T-helper 2 cell treated with Interferon-gamma antibody and Interleukin-4, amounts not matched to agents 5 μg/mL and 100 μg/mL, for 36 hours (primary cell): ENCODE measurements around the gene MYH14.
A peak's percentile ranks its signal among the peaks of the same experiment; 100 is the strongest.
"Not testable (repeated sequence)": the region's sequence is repeated elsewhere in the genome, so short reads cannot be mapped to it uniquely, and the experiment has no call there.

Experiments used
- DNase-seq: peaks from one replicate; pipeline ENCODE4 v3.0.0; 2021; ENCODE audit warnings: low spot score
- H3K27ac Mint-ChIP-seq: one replicate; pipeline ENCODE4 v1.8.0; 2021; ENCODE audit warnings: mild to moderate bottlenecking, mixed read lengths
- H3K27me3 Mint-ChIP-seq: one replicate; pipeline ENCODE4 v1.8.0; 2021; ENCODE audit warnings: low read depth, mixed read lengths
- H3K36me3 Mint-ChIP-seq: one replicate; pipeline ENCODE4 v1.8.0; 2021; ENCODE audit warnings: low read depth, mixed read lengths
- H3K4me1 Mint-ChIP-seq: one replicate; pipeline ENCODE4 v1.8.0; 2021; ENCODE audit warnings: low read depth, mixed read lengths
- H3K4me3 Mint-ChIP-seq: one replicate; pipeline ENCODE4 v1.8.0; 2022; ENCODE audit warnings: mild to moderate bottlenecking, moderate library complexity, mixed read lengths
- H3K9me3 Mint-ChIP-seq: one replicate; pipeline ENCODE4 v1.8.0; 2021; ENCODE audit warnings: mixed read lengths

Gene MYH14

DNA sequence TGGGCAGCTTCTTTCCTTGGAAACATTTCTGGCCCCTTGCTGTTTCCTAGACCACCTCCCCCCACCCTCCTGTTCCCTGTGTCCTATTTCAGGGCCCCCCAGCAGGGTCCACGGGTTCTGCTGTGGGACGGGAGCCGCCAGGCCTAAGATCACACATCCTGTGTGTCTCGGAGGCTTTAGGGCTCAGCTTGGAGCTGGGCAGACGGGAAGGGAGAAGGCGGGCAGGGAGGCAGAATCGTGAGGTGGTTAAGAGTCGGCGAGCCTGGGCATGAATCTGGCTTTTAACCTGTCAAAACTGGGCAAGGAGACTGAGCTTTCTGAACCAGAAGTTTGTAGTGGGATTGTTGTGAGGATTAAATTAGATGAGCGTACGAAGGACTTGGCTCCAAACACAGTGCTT lies 120.9 kb downstream of the MYH14 start:
- Mint-ChIP-seq H3K4me1 (peaks cover 26% of the 10 kb centered on the region), H3K27ac (peak overlapping the region; percentile 39), H3K36me3 (peaks cover 1% of the 10 kb centered on the region), H3K9me3 (no peaks in the 10 kb centered on the region), H3K27me3 (peaks cover 17% of the 10 kb centered on the region), H3K4me3 (no peak overlapping the region)
- DNase-seq = no peak

DNA sequence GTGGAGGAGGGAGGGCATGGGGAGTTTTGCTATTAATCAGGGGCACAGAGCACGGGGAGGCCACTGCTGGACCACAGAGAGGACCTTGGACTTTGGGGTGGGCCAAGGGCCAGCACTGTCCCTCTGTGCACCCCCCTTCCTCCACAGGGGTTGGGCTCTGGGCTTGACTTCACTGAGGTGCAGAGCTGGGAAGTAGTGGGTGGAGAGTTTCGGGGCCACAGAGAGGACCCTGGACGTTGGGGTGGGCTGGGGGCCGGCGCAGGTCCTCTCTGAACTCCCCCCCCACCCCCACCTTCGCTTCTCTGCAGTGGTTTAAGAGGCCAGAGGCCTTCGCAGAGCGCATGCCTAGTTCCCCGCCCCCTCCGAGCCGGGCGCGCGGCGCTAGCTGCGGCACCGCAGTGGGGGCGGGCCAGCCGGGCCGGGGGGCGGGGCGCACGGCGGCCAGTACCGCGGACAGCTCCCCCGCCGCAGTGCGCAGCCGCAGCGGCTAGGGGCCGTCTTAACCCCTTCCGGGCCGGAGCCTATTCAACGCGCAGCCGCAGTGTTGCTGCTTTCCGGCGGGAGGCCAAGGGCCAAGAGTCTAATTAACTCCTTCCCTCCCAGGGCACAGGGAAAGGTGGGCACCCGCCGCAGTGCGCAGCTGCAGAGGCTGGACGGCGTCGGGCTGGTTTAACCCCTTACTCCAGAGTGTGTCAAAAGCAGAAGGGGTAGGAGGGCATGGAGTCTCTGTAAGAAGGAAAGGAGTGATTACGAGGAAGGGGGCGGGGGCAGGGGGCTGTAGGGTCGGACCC lies 122.1 kb downstream of the MYH14 start:
- Mint-ChIP-seq H3K36me3 (peaks cover 1% of the 10 kb centered on the region), H3K27ac (no peak overlapping the region), H3K4me3 (peak overlapping the region; percentile 78), H3K9me3 (no peaks in the 10 kb centered on the region), H3K4me1 (peaks cover 35% of the 10 kb centered on the region), H3K27me3 (peaks cover 17% of the 10 kb centered on the region)
- peak; percentile 87 for DNase-seq

GRCh38 chr19:50326101-50326664 lies 122.8 kb downstream of the MYH14 start:
- Mint-ChIP-seq H3K4me3 (peak overlapping the region; percentile 78), H3K36me3 (peaks cover 1% of the 10 kb centered on the region), H3K9me3 (no peaks in the 10 kb centered on the region), H3K27ac (no peak overlapping the region), H3K4me1 (peaks cover 38% of the 10 kb centered on the region), H3K27me3 (peaks cover 17% of the 10 kb centered on the region)
- DNase-seq = no peak

GRCh38 chr19:50327013-50327412 lies 123.6 kb downstream of the MYH14 start:
- Mint-ChIP-seq H3K9me3 (no peaks in the 10 kb centered on the region), H3K27me3 (peaks cover 17% of the 10 kb centered on the region), H3K27ac (peak overlapping the region; percentile 6), H3K36me3 (peaks cover 1% of the 10 kb centered on the region), H3K4me1 (peaks cover 46% of the 10 kb centered on the region), H3K4me3 (peak overlapping the region; percentile 53)
- no peak for DNase-seq

- Mint-ChIP-seq H3K36me3 (peaks cover 1% of the 10 kb centered on the region), H3K9me3 (no peaks in the 10 kb centered on the region), H3K27me3 (peaks cover 17% of the 10 kb centered on the region), H3K27ac (peak overlapping the region; percentile 39), H3K4me1 (peaks cover 51% of the 10 kb centered on the region), H3K4me3 (peak overlapping the region; percentile 53)
- no peak for DNase-seq
These were observed 124.2 kb downstream of the MYH14 start for GRCh38 chr19:50327461-50328223.

GRCh38 chr19:50328224-50328872 lies 124.9 kb downstream of the MYH14 start:
- no peak overlapping the region for H3K27ac Mint-ChIP-seq
- no peak for DNase-seq
- H3K4me1 Mint-ChIP-seq = peaks cover 54% of the 10 kb centered on the region
- peaks cover 1% of the 10 kb centered on the region for H3K36me3 Mint-ChIP-seq
- no peak overlapping the region for H3K4me3 Mint-ChIP-seq
- H3K27me3 Mint-ChIP-seq = peaks cover 17% of the 10 kb centered on the region
- no peaks in the 10 kb centered on the region for H3K9me3 Mint-ChIP-seq

DNA sequence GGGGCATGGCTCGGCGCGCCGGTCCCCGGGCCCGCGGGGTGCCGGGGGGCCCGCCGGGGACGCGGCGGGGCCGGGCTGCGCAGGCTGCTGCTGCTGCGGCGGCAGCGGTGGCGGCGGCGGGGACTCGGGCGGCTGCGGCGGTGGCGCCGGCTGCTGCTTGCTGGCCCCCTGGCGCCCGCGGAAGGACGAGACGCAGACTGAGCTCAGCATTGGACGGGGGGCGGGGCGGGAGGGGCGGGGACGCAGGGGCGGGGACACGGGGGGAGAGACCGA lies 125.4 kb downstream of the MYH14 start:
- no peak for DNase-seq
- Mint-ChIP-seq H3K27me3 (peaks cover 17% of the 10 kb centered on the region), H3K36me3 (peaks cover 1% of the 10 kb centered on the region), H3K27ac (peak overlapping the region; percentile 91), H3K4me1 (peaks cover 56% of the 10 kb centered on the region), H3K4me3 (peak overlapping the region; percentile 82), H3K9me3 (no peaks in the 10 kb centered on the region)

DNA sequence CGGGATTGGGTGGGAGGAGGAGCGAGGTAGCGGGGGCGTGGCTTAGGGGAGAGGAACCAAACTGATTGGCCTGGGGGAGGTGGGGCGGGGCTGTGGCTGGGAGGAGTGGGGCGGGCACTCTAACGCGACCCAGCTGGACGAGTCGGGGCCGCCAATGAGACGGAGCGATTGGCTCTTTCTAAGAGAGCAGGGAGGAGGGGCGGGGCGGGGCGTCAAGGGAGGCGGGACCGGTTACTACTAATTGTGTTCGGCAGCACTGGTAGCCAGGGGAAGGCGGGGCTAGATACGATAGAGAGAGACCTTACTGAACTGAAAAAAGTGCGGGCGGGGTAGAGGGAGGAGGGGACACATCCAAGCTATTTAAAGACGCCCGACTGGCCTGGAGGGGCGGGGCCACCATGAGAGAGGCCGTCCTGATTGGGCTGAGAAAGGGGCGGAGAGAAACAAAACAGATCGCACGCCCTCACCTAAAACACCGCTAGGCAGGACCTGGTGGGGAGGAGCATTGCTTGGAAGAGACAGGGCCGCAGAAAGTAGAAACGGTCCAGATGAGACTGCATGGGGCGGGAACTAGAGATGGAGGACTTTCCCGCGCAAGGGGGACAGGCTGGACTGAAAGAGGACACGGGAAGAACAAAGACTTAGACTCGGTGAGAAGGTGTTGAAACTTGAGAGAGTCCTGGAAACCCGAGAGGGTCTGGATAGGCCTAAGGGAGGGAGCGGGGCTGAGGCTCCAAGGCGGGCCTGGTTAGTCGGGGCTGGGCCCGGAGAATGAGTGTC lies 125.9 kb downstream of the MYH14 start, which contains the start of gene KCNC3:
KCNC3 (minus strand) TSS at position 232 of the 780 bp plus-strand sequence. CDS start 295 bp downstream, outside the sequence.
- peaks cover 17% of the 10 kb centered on the region for H3K27me3 Mint-ChIP-seq
- H3K4me1 Mint-ChIP-seq = peaks cover 57% of the 10 kb centered on the region
- H3K4me3 Mint-ChIP-seq = peak within 1 kb of the TSS; percentile 82
- H3K27ac Mint-ChIP-seq = peak within 1 kb of the TSS; percentile 91
- peak; percentile 97 for DNase-seq
- no peaks in the 10 kb centered on the region for H3K9me3 Mint-ChIP-seq
- H3K36me3 Mint-ChIP-seq = peaks cover 1% of the 10 kb centered on the region

GRCh38 chr19:50329926-50330294 lies 126.5 kb downstream of the MYH14 start:
- not testable (repeated sequence) for H3K9me3 Mint-ChIP-seq, H3K36me3 Mint-ChIP-seq, DNase-seq
- H3K4me1 Mint-ChIP-seq = peaks cover 57% of the 10 kb centered on the region
- H3K27ac Mint-ChIP-seq = peak overlapping the region; percentile 91
- peak overlapping the region; percentile 82 for H3K4me3 Mint-ChIP-seq
- peaks cover 17% of the 10 kb centered on the region for H3K27me3 Mint-ChIP-seq

DNA sequence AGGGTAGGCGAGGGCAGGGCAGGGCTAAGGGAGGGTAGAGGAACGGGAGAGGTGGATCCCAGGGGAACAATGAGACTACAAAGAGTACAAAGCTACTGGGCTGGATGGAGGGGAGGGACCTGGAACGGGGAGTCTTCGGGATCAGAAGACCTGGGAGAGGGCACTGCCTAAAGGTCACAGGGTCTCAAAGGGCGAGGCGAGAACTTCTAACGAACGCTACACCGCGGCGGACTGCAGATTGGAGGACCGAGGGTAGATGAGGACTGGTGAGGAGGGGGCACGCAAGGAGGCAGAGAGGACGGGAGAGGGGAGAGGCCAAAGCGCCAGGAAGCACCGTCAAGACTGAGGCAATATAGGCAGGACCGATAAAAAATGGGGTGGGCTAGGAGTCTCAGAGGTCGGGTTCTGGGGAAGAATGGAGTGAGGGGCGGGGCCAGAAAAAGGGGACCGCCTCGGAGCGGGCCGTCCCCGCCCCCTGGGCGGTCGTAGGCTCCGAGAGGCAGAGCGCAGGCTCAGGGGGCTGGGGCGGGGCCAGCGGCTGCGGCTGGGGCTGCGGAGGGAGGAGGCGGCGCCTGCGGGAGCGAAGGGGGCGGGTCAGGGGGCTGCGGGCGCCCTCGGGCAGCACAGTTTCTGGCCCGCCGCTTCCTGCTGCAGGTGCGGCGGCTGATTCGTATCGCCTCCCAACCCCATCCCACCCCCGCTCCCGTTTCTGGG lies 127.1 kb downstream of the MYH14 start:
- peaks cover 62% of the 10 kb centered on the region for H3K4me1 Mint-ChIP-seq
- H3K9me3 Mint-ChIP-seq = no peaks in the 10 kb centered on the region
- H3K4me3 Mint-ChIP-seq = peak overlapping the region; percentile 87
- H3K27me3 Mint-ChIP-seq = peaks cover 17% of the 10 kb centered on the region
- H3K27ac Mint-ChIP-seq = peak overlapping the region; percentile 97
- H3K36me3 Mint-ChIP-seq = peaks cover 1% of the 10 kb centered on the region
- DNase-seq = peak; percentile 90

- peak; percentile 29 for DNase-seq
- H3K27ac Mint-ChIP-seq = peak overlapping the region; percentile 97
- H3K4me3 Mint-ChIP-seq = peak overlapping the region; percentile 87
- H3K4me1 Mint-ChIP-seq = peaks cover 61% of the 10 kb centered on the region
- H3K9me3 Mint-ChIP-seq = no peaks in the 10 kb centered on the region
- peaks cover 15% of the 10 kb centered on the region for H3K27me3 Mint-ChIP-seq
- peaks cover 1% of the 10 kb centered on the region for H3K36me3 Mint-ChIP-seq
These were observed 128.0 kb downstream of the MYH14 start for GRCh38 chr19:50331221-50331993.

DNA sequence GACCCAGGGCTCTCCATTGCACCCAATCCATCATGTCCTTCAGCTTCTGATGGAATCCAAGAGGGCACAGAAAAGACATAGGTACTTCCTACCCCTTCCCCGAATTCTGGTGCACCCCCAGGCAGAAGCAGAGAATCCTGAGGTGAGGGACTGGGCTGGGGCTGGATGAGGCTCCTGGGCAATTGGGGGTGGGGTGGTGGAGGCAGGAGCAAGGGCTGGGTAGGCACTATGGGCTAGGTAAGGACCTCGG lies 128.5 kb downstream of the MYH14 start:
- H3K4me1 Mint-ChIP-seq = peaks cover 56% of the 10 kb centered on the region
- no peak for DNase-seq
- peak overlapping the region; percentile 87 for H3K4me3 Mint-ChIP-seq
- peaks cover 1% of the 10 kb centered on the region for H3K36me3 Mint-ChIP-seq
- no peaks in the 10 kb centered on the region for H3K9me3 Mint-ChIP-seq
- H3K27me3 Mint-ChIP-seq = peaks cover 10% of the 10 kb centered on the region
- H3K27ac Mint-ChIP-seq = peak overlapping the region; percentile 97
